ENCODE data around the gene STX8.

DNA sequence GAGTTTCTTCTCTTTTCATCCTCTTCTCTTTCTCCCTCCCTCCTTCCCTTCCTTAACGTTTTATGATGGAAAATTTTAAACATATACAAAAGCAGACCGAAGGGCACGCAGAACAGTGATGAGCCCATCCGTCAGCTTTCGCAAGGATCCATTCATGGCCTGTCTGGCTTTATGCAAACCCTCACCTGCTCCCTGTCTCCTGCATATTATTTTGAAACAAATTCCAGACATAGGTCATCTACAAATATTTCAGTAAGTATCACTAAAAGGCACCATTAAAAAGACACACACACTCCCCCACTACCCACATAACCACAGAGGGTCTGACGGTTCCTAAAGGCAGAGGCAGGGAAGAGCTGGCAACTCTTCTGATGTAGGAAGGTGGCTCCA is 319.3 kb downstream of the STX8 start:
- TF ChIP-seq CTCF (IDR thresholded peaks at IDR 0.05), result no peak
- no peak for TF ChIP-seq POLR2A (IDR thresholded peaks at IDR 0.05)
- no peak for TF ChIP-seq POLR2AphosphoS5 (IDR thresholded peaks at IDR 0.05; ENCODE audit: insufficient read depth in 1 of 2, low read depth in 1 of 2)

Data from vagina (tissue), 2 donors.